Activated naive CD8-positive, alpha-beta T cell treated with anti-CD3 and anti-CD28 coated beads, Interleukin-2, amount 10 ng/mL, durations not matched to agents 7 days and 5 days (primary cell): ENCODE measurements around the gene ACBD4. TPM values are rescaled to one million over a fixed set of nuclear protein-coding genes. Genes with fewer than 3 reads are reported as not detected.

Experiments used
- ATAC-seq: fragments of 150-1000 bp; cut with Tn5 transposase; one replicate; pipeline ENCODE4 v1.10.0; 2021; ENCODE audit warnings: low read depth, moderate library complexity
- POLR2A ChIA-PET: fragments of 350-600 bp; sonication (Branson Sonifier 250); formaldehyde crosslinking; loops from one replicate; lab custom pipeline; 2021; ENCODE audit warnings: antibody characterized with exemption; lab: Charles Lee
- DNase-seq: peaks from one replicate; pipeline ENCODE4 v3.0.0; 2021
- H3K27ac Mint-ChIP-seq: one replicate; pipeline ENCODE4 v1.8.0; 2022; ENCODE audit warnings: mild to moderate bottlenecking, mixed read lengths
- H3K27me3 Mint-ChIP-seq: one replicate; pipeline ENCODE4 v1.8.0; 2022; ENCODE audit warnings: mild to moderate bottlenecking, moderate library complexity, mixed read lengths
- H3K36me3 Mint-ChIP-seq: one replicate; pipeline ENCODE4 v1.8.0; 2021; ENCODE audit warnings: mild to moderate bottlenecking, mixed read lengths
- H3K4me1 Mint-ChIP-seq: one replicate; pipeline ENCODE4 v1.8.0; 2021; ENCODE audit warnings: mixed read lengths
- H3K4me3 Mint-ChIP-seq: one replicate; pipeline ENCODE4 v1.8.0; 2022; ENCODE audit warnings: mild to moderate bottlenecking, moderate library complexity, mixed read lengths
- H3K9me3 Mint-ChIP-seq: one replicate; pipeline ENCODE4 v1.8.0; 2021; ENCODE audit warnings: mixed read lengths
- total RNA-seq, 2 experiments: library from RNA; stranded (reverse); gene quantifications; one replicate each; pipeline ENCODE4 v1.2.3, GENCODE V29; 2021

ACBD4 gene
- total RNA-seq, 2 experiments from 2014 or later, result 24.5 to 25.0 TPM

- Mint-ChIP-seq H3K4me1 (no peaks in the 10 kb centered on the region), H3K36me3 (peaks cover 9% of the 10 kb centered on the region)
- POLR2A ChIA-PET, result no interaction called here
These were observed 27.4 kb upstream of the ACBD4 start for GRCh38 chr17:45108051-45108450.

GRCh38 chr17:45108595-45109521 is 26.6 kb upstream of the ACBD4 start:
- H3K9me3 Mint-ChIP-seq, result no peaks in the 10 kb centered on the region
- ATAC-seq (no peak), DNase-seq (no peak)
- no peak overlapping the region for H3K27ac Mint-ChIP-seq
- no peaks in the 10 kb centered on the region for H3K4me1 Mint-ChIP-seq
- POLR2A ChIA-PET, result no interaction called here
- H3K4me3 Mint-ChIP-seq, result no peak overlapping the region
- H3K36me3 Mint-ChIP-seq, result peaks cover 4% of the 10 kb centered on the region
- no peaks in the 10 kb centered on the region for H3K27me3 Mint-ChIP-seq

More at GRCh38 chr17:45108051-45108450, 27.4 kb upstream of the ACBD4 start:
- Mint-ChIP-seq H3K4me3 (no peak overlapping the region), H3K9me3 (no peaks in the 10 kb centered on the region), H3K27ac (no peak overlapping the region), H3K27me3 (no peaks in the 10 kb centered on the region)
- no peak for DNase-seq
- ATAC-seq, result peak; percentile 23

GRCh38 chr17:45110676-45111611 is 24.5 kb upstream of the ACBD4 start:
- no peaks in the 10 kb centered on the region for H3K27me3 Mint-ChIP-seq
- H3K27ac Mint-ChIP-seq, result no peak overlapping the region
- no peak for ATAC-seq
- no peak for DNase-seq
- no peak overlapping the region for H3K4me3 Mint-ChIP-seq
- H3K9me3 Mint-ChIP-seq, result no peaks in the 10 kb centered on the region
- no peaks in the 10 kb centered on the region for H3K36me3 Mint-ChIP-seq
- no peaks in the 10 kb centered on the region for H3K4me1 Mint-ChIP-seq
- POLR2A ChIA-PET, result no interaction called here

GRCh38 chr17:45111850-45112249 is 23.6 kb upstream of the ACBD4 start:
- no peak for ATAC-seq
- Mint-ChIP-seq H3K27me3 (peaks cover 1% of the 10 kb centered on the region), H3K27ac (no peak overlapping the region), H3K9me3 (no peaks in the 10 kb centered on the region), H3K36me3 (no peaks in the 10 kb centered on the region), H3K4me3 (no peak overlapping the region), H3K4me1 (no peaks in the 10 kb centered on the region)
- DNase-seq, result no peak
- POLR2A ChIA-PET, result interaction anchor here (0.7 kb wide), 1 partner anchor 69 kb away, joined by 4 read pairs; no protein-coding TSS in a partner anchor

GRCh38 chr17:45112559-45113423 is 22.7 kb upstream of the ACBD4 start:
- no peaks in the 10 kb centered on the region for H3K9me3 Mint-ChIP-seq
- H3K27ac Mint-ChIP-seq, result no peak overlapping the region
- peaks cover 1% of the 10 kb centered on the region for H3K27me3 Mint-ChIP-seq
- H3K4me1 Mint-ChIP-seq, result no peaks in the 10 kb centered on the region
- ATAC-seq (no peak), DNase-seq (no peak)
- POLR2A ChIA-PET, result no interaction called here
- H3K4me3 Mint-ChIP-seq, result no peak overlapping the region
- no peaks in the 10 kb centered on the region for H3K36me3 Mint-ChIP-seq

GRCh38 chr17:45113424-45113754 is 22.1 kb upstream of the ACBD4 start:
- Mint-ChIP-seq H3K36me3 (no peaks in the 10 kb centered on the region), H3K4me1 (no peaks in the 10 kb centered on the region), H3K4me3 (no peak overlapping the region), H3K27me3 (peaks cover 1% of the 10 kb centered on the region), H3K27ac (no peak overlapping the region), H3K9me3 (no peaks in the 10 kb centered on the region)
- DNase-seq, result no peak
- POLR2A ChIA-PET, result no interaction called here
- no peak for ATAC-seq

- POLR2A ChIA-PET, result no interaction called here
- Mint-ChIP-seq H3K36me3 (no peaks in the 10 kb centered on the region), H3K4me3 (no peak overlapping the region)
These were observed 21.2 kb upstream of the ACBD4 start for GRCh38 chr17:45114117-45114932.

GRCh38 chr17:45115015-45115625 is 20.4 kb upstream of the ACBD4 start:
- no peak for DNase-seq
- POLR2A ChIA-PET, result no interaction called here

More at GRCh38 chr17:45114117-45114932, 21.2 kb upstream of the ACBD4 start:
- Mint-ChIP-seq H3K4me1 (no peaks in the 10 kb centered on the region), H3K27me3 (peaks cover 1% of the 10 kb centered on the region), H3K9me3 (no peaks in the 10 kb centered on the region), H3K27ac (no peak overlapping the region)
- DNase-seq (no peak), ATAC-seq (no peak)

GRCh38 chr17:45115871-45116270 is 19.6 kb upstream of the ACBD4 start:
- DNase-seq, result no peak
- no peaks in the 10 kb centered on the region for H3K9me3 Mint-ChIP-seq
- H3K27me3 Mint-ChIP-seq, result peaks cover 4% of the 10 kb centered on the region
- no peak overlapping the region for H3K4me3 Mint-ChIP-seq
- H3K36me3 Mint-ChIP-seq, result no peaks in the 10 kb centered on the region
- no peak for ATAC-seq
- no peak overlapping the region for H3K27ac Mint-ChIP-seq
- no peaks in the 10 kb centered on the region for H3K4me1 Mint-ChIP-seq
- POLR2A ChIA-PET, result no interaction called here

More at GRCh38 chr17:45115015-45115625, 20.4 kb upstream of the ACBD4 start:
- no peaks in the 10 kb centered on the region for H3K36me3 Mint-ChIP-seq
- no peak overlapping the region for H3K4me3 Mint-ChIP-seq
- no peak overlapping the region for H3K27ac Mint-ChIP-seq
- no peaks in the 10 kb centered on the region for H3K4me1 Mint-ChIP-seq
- no peak for ATAC-seq
- peaks cover 4% of the 10 kb centered on the region for H3K27me3 Mint-ChIP-seq
- H3K9me3 Mint-ChIP-seq, result no peaks in the 10 kb centered on the region

GRCh38 chr17:45116434-45117016 is 19.0 kb upstream of the ACBD4 start:
- ATAC-seq, result no peak
- H3K36me3 Mint-ChIP-seq, result no peaks in the 10 kb centered on the region
- peaks cover 6% of the 10 kb centered on the region for H3K27me3 Mint-ChIP-seq
- no peak overlapping the region for H3K4me3 Mint-ChIP-seq
- no peak overlapping the region for H3K27ac Mint-ChIP-seq
- no peaks in the 10 kb centered on the region for H3K9me3 Mint-ChIP-seq
- POLR2A ChIA-PET, result no interaction called here
- no peak for DNase-seq
- H3K4me1 Mint-ChIP-seq, result no peaks in the 10 kb centered on the region

GRCh38 chr17:45117334-45117733 is 18.2 kb upstream of the ACBD4 start:
- Mint-ChIP-seq H3K27ac (no peak overlapping the region), H3K4me3 (no peak overlapping the region), H3K4me1 (no peaks in the 10 kb centered on the region), H3K27me3 (peaks cover 11% of the 10 kb centered on the region), H3K9me3 (no peaks in the 10 kb centered on the region), H3K36me3 (no peaks in the 10 kb centered on the region)
- ATAC-seq, result no peak
- POLR2A ChIA-PET, result no interaction called here
- DNase-seq, result no peak
